Dedifferentiated amniotic fluid mesenchymal stem cell (primary cell): ENCODE results near the gene FAM234B.
"Not testable (repeated sequence)": the region's sequence is repeated elsewhere in the genome, so short reads cannot be mapped to it uniquely, and the experiment has no call there.

Experiments used
- DNase-seq: peaks from one replicate; pipeline ENCODE4 v3.0.0-alpha.2; 2016; ENCODE audit errors: extremely low spot score

The FAM234B gene

GRCh38 chr12:13060581-13060980, 16.4 kb downstream of the FAM234B start:
- DNase-seq: no peak

GRCh38 chr12:13061377-13061776, 17.2 kb downstream of the FAM234B start:
- DNase-seq: no peak

GRCh38 chr12:13062669-13063068, 18.5 kb downstream of the FAM234B start:
- no peak for DNase-seq

GRCh38 chr12:13066014-13066413, 21.8 kb downstream of the FAM234B start:
- no peak for DNase-seq

- no peak for DNase-seq
Measured at GRCh38 chr12:13066459-13066858, 22.3 kb downstream of the FAM234B start.

- DNase-seq: no peak
Measured at GRCh38 chr12:13067322-13067721, 23.1 kb downstream of the FAM234B start.

GRCh38 chr12:13069380-13069779, 25.2 kb downstream of the FAM234B start:
- no peak for DNase-seq

- DNase-seq: no peak
Measured at GRCh38 chr12:13071305-13072280, 27.4 kb downstream of the FAM234B start.

GRCh38 chr12:13073173-13073572, 29.0 kb downstream of the FAM234B start:
- no peak for DNase-seq

- DNase-seq: no peak
Measured at GRCh38 chr12:13074396-13075117, 30.4 kb downstream of the FAM234B start.

GRCh38 chr12:13075118-13075480, 30.9 kb downstream of the FAM234B start:
- DNase-seq: no peak

GRCh38 chr12:13075786-13076570, 31.8 kb downstream of the FAM234B start:
- no peak for DNase-seq

- DNase-seq: no peak
Measured at GRCh38 chr12:13079440-13079906, 35.3 kb downstream of the FAM234B start.

- no peak for DNase-seq
Measured at GRCh38 chr12:13080266-13080665, 36.1 kb downstream of the FAM234B start.

GRCh38 chr12:13082861-13083260, 38.7 kb downstream of the FAM234B start:
- no peak for DNase-seq

- DNase-seq: not testable (repeated sequence)
Measured at GRCh38 chr12:13083638-13084037, 39.5 kb downstream of the FAM234B start.

GRCh38 chr12:13084898-13085640, 40.9 kb downstream of the FAM234B start:
- DNase-seq: no peak

- no peak for DNase-seq
Measured at GRCh38 chr12:13085968-13086686, 41.9 kb downstream of the FAM234B start.

GRCh38 chr12:13087766-13088165, 43.6 kb downstream of the FAM234B start:
- no peak for DNase-seq

- no peak for DNase-seq
Measured at GRCh38 chr12:13088496-13088895, 44.3 kb downstream of the FAM234B start.

- DNase-seq: no peak
Measured at GRCh38 chr12:13090054-13090453, 45.9 kb downstream of the FAM234B start.
